ENCODE measurements around the gene GRK3.
"Not testable (repeated sequence)": the region's sequence is repeated elsewhere in the genome, so short reads cannot be mapped to it uniquely, and the experiment has no call there.

GRK3 gene

GRCh38 chr22:25702571-25703167 is 138.2 kb downstream of the GRK3 start:
- DNase-seq, result no peak

GRCh38 chr22:25704701-25705100 is 140.2 kb downstream of the GRK3 start:
- DNase-seq, result no peak

- no peak for DNase-seq
These were observed 141.7 kb downstream of the GRK3 start for GRCh38 chr22:25706197-25706596.

- not testable (repeated sequence) for DNase-seq
These were observed 144.0 kb downstream of the GRK3 start for GRCh38 chr22:25708430-25708829.

- no peak for DNase-seq
These were observed 145.3 kb downstream of the GRK3 start for GRCh38 chr22:25709758-25710157.

GRCh38 chr22:25710501-25710900 is 146.0 kb downstream of the GRK3 start:
- DNase-seq, result no peak

- no peak for DNase-seq
These were observed 147.0 kb downstream of the GRK3 start for GRCh38 chr22:25711491-25711890.

- no peak for DNase-seq
These were observed 148.4 kb downstream of the GRK3 start for GRCh38 chr22:25712661-25713400.

GRCh38 chr22:25714070-25714469 is 149.6 kb downstream of the GRK3 start:
- DNase-seq, result no peak

GRCh38 chr22:25714739-25715138 is 150.3 kb downstream of the GRK3 start:
- no peak for DNase-seq

GRCh38 chr22:25716637-25717036 is 152.2 kb downstream of the GRK3 start:
- DNase-seq, result no peak

GRCh38 chr22:25718135-25718840 is 153.8 kb downstream of the GRK3 start:
- DNase-seq, result no peak

- no peak for DNase-seq
These were observed 157.7 kb downstream of the GRK3 start for GRCh38 chr22:25722223-25722622.

- DNase-seq, result no peak
These were observed 158.2 kb downstream of the GRK3 start for GRCh38 chr22:25722626-25723025.

GRCh38 chr22:25726241-25726640 is 161.8 kb downstream of the GRK3 start:
- DNase-seq, result no peak

GRCh38 chr22:25728071-25728470 is 163.6 kb downstream of the GRK3 start:
- no peak for DNase-seq

GRCh38 chr22:25729016-25729995 is 164.8 kb downstream of the GRK3 start:
- DNase-seq, result no peak

- no peak for DNase-seq
These were observed 171.2 kb downstream of the GRK3 start for GRCh38 chr22:25735650-25736049.

GRCh38 chr22:25736378-25737011 is 172.0 kb downstream of the GRK3 start:
- DNase-seq, result no peak

GRCh38 chr22:25739659-25740344 is 175.3 kb downstream of the GRK3 start:
- no peak for DNase-seq
